Colonic mucosa (tissue), 4 donors: ENCODE measurements around the gene SMURF2. TPM values are rescaled to one million over a fixed set of nuclear protein-coding genes. Genes with fewer than 3 reads are reported as not detected.

Experiments
- DNase-seq: peaks from one replicate; pipeline ENCODE4 v3.0.0-alpha.2; 2020
- H3K27ac ChIP-seq: fragments of 200-600 bp; one replicate; pipeline ENCODE4 v1.8.0; 2021
- H3K27me3 ChIP-seq: fragments of 200-600 bp; one replicate; pipeline ENCODE4 v1.8.0; 2021
- H3K36me3 ChIP-seq: fragments of 200-600 bp; one replicate; pipeline ENCODE4 v1.8.0; 2021
- H3K4me1 ChIP-seq: fragments of 200-600 bp; one replicate; pipeline ENCODE4 v1.8.0; 2021; ENCODE audit warnings: mild to moderate bottlenecking
- H3K4me3 ChIP-seq: fragments of 200-600 bp; one replicate; pipeline ENCODE4 v1.8.0; 2021
- H3K9ac ChIP-seq, 2 donors: one replicate each; pipeline ENCODE4 v1.7.0; 2013; ENCODE audit warnings: control low read depth in 2 of 2, low read depth in 2 of 2, low read length in 2 of 2
- H3K9me3 ChIP-seq: fragments of 200-600 bp; one replicate; pipeline ENCODE4 v1.8.0; 2021
- CTCF ChIP-seq: fragments of 200-600 bp; IDR thresholded peaks from one replicate; pipeline ENCODE4 v1.8.0; 2022; ENCODE audit warnings: antibody characterized with exemption, mild to moderate bottlenecking
- intact Hi-C: fragments of 100-400 bp; cut with DNase I; formaldehyde crosslinking; loops from one replicate; pipeline ENCODE4 v1.14.1; 2022
- total RNA-seq, 2 donors: library from RNA; stranded (reverse); fragmentation: NEBNext Ultra II Directional in 1 of 2; extraction: Animal tissue kit (Norgen Biotek cat#: 25700) in 1 of 2; gene quantifications; one replicate each; pipeline ENCODE4 v1.2.1, GENCODE V29; 2021
- donor health status: healthy.
- donor health status: DM: no; HTN: no; CAD: no.
- donor health status: DM: no; HTN: no; CAD: no.

SMURF2 gene
- total RNA-seq, 2 donors from 2014 or later = 10.6 to 18.6 TPM

GRCh38 chr17:64687376-64687775 lies 25.3 kb upstream of the SMURF2 start:
- intact Hi-C loops = no loop called here
- H3K27me3 ChIP-seq = no peaks in the 10 kb centered on the region
- TF ChIP-seq CTCF = no peak
- no peak overlapping the region for H3K9ac ChIP-seq
- no peaks in the 10 kb centered on the region for H3K36me3 ChIP-seq
- H3K9me3 ChIP-seq = no peaks in the 10 kb centered on the region
- H3K4me1 ChIP-seq = no peaks in the 10 kb centered on the region
- no peak for DNase-seq
- H3K27ac ChIP-seq = no peak overlapping the region
- no peak overlapping the region for H3K4me3 ChIP-seq

GRCh38 chr17:64686705-64687104 lies 24.6 kb upstream of the SMURF2 start:
- H3K4me1 ChIP-seq = no peaks in the 10 kb centered on the region
- DNase-seq = peak; percentile 37
- intact Hi-C loops = no loop called here
- no peak overlapping the region for H3K27ac ChIP-seq
- no peak overlapping the region for H3K9ac ChIP-seq
- no peak overlapping the region for H3K4me3 ChIP-seq
- H3K27me3 ChIP-seq = no peaks in the 10 kb centered on the region
- TF ChIP-seq CTCF = no peak
- no peaks in the 10 kb centered on the region for H3K36me3 ChIP-seq
- H3K9me3 ChIP-seq = no peaks in the 10 kb centered on the region

- no peak overlapping the region for H3K9ac ChIP-seq
Observed at GRCh38 chr17:64685705-64686104, 23.6 kb upstream of the SMURF2 start.

GRCh38 chr17:64683796-64684195 lies 21.7 kb upstream of the SMURF2 start:
- Histone ChIP-seq H3K9ac (no peak overlapping the region), H3K4me1 (no peaks in the 10 kb centered on the region), H3K27me3 (no peaks in the 10 kb centered on the region), H3K4me3 (no peak overlapping the region), H3K9me3 (no peaks in the 10 kb centered on the region), H3K27ac (no peak overlapping the region), H3K36me3 (no peaks in the 10 kb centered on the region)
- TF ChIP-seq CTCF = no peak
- no peak for DNase-seq
- intact Hi-C loops = no loop called here

More at GRCh38 chr17:64685705-64686104, 23.6 kb upstream of the SMURF2 start:
- Histone ChIP-seq H3K4me3 (no peak overlapping the region), H3K36me3 (no peaks in the 10 kb centered on the region), H3K27ac (no peak overlapping the region), H3K4me1 (no peaks in the 10 kb centered on the region), H3K9me3 (no peaks in the 10 kb centered on the region), H3K27me3 (no peaks in the 10 kb centered on the region)
- DNase-seq = no peak
- TF ChIP-seq CTCF = no peak
- intact Hi-C loops = no loop called here

- intact Hi-C loops = no loop called here
- no peaks in the 10 kb centered on the region for H3K9me3 ChIP-seq
- no peaks in the 10 kb centered on the region for H3K36me3 ChIP-seq
- H3K4me1 ChIP-seq = no peaks in the 10 kb centered on the region
- no peak overlapping the region for H3K27ac ChIP-seq
- H3K4me3 ChIP-seq = no peak overlapping the region
- H3K27me3 ChIP-seq = no peaks in the 10 kb centered on the region
- no peak for TF ChIP-seq CTCF
- H3K9ac ChIP-seq = no peak overlapping the region
- DNase-seq = no peak
Observed at GRCh38 chr17:64682261-64683181, 20.4 kb upstream of the SMURF2 start.
